Glomerular endothelial cell (primary cell): ENCODE results near the gene MAN2A1. TPM values are rescaled to one million over a fixed set of nuclear protein-coding genes. Genes with fewer than 3 reads are reported as not detected.

Source experiments
- DNase-seq: peaks from one replicate; pipeline ENCODE4 v3.0.0-alpha.2; 2011; ENCODE audit warnings: low read depth, low spot score; ENCODE audit errors: extremely low read depth
- total RNA-seq: library from RNA; depleted of rRNA; stranded (reverse); fragments of >200 nt; gene quantifications from 2 replicates; pipeline ENCODE4 v1.2.3, GENCODE V29; 2015

MAN2A1 gene
- total RNA-seq, 1 donor from 2014 or later: 78.0 TPM

GRCh38 chr5:109899163-109899535 is 209.4 kb downstream of the MAN2A1 start:
- DNase-seq: no peak

DNA sequence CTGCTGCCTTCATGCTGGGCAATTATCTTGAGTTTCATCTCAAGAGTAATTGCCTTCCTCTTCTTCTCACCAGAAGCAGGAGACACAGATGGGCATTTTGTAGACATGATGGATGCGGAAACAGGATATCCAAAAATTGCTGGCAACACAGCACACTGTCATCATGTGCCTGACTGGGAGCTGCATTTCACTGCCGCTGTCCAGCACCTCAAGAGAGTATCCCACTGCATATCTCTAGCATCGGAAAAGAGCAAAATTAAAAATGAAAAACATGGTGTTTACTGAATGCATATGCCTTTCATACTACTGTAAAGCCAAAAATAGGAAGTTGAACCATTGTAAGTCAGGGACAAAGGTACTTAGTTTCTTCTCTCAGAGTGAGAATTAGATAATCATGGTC is 210.7 kb downstream of the MAN2A1 start:
- DNase-seq: no peak

GRCh38 chr5:109900911-109901627 is 211.3 kb downstream of the MAN2A1 start:
- no peak for DNase-seq

GRCh38 chr5:109901628-109901981 is 211.9 kb downstream of the MAN2A1 start:
- no peak for DNase-seq

GRCh38 chr5:109903061-109903460 is 213.3 kb downstream of the MAN2A1 start:
- DNase-seq: no peak

GRCh38 chr5:109905906-109906305 is 216.2 kb downstream of the MAN2A1 start:
- no peak for DNase-seq

DNA sequence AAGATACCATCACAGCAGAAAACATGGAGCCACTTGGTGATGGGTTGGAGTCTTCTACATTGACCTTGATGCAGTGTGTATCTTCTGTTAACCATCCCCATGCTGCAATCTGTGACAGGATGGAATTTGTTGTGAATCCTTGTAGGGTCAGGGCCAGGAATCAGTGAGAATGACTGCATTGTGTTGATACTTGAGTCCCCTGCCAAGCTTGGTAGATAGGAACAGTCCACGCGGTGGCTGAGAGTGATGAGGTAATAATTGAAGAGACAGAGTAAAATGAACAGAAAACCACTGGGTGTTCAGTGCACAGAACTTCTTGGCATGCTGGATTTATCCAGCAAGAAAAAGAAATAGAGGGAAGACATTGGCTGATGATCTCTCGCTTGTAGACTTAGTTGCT is 217.5 kb downstream of the MAN2A1 start:
- DNase-seq: no peak

GRCh38 chr5:109907731-109908130 is 218.0 kb downstream of the MAN2A1 start:
- DNase-seq: no peak

DNA sequence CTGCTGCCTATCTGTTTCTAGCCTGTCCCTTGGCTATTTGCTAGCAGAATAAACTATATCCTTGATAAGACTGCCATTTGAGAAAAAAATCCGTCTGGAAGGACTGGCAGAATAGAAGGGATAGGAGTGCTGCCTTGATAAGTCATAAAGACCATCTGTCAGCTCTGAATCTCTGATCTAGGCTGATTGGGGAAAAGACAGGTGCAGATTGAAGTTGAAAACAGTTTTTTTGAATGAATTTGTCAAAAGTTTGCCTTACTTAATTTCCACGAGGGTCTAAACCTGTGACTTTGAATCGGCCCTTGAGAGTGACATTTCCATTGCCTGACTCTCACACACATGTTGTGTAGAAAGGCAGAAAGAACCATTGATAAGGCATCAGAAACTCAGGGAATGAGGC is 218.6 kb downstream of the MAN2A1 start:
- no peak for DNase-seq

DNA sequence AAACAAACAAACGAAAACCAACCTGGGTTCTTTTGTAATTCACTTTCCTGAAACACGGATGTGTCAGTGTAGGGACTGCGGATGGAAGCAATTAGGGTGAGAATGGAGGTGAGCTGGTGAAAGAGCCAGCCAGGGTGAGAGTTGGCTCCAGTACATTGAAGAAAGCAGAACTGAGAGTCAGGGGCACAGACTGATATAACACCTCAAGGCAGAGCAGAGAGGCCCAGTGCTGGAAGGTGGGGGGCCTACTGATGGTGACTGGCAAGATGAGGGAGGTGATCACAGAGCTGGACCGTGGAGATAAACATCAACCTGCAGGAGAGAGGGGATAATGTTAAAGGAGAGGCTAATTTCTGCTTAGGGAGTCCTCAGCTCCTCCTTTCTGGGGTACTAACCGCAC is 221.1 kb downstream of the MAN2A1 start:
- no peak for DNase-seq

DNA sequence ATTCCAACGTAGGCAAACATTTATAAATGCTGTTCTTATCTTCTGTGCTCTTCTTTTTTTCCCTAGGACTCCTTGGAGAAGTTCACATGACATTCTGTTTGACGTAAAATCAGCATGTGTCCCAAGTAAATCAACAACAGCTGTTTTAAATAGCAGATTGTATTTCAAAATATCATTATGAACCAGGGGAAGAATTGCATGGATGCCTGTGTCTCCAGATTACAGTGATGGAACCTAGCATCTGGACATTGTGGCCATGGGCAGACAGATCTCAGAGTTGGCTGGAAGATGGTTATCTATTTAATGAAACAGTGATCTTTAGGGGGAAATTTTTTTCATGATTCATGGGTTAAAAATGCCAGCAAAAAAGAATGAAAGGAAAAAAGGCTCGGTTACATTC is 222.0 kb downstream of the MAN2A1 start:
- no peak for DNase-seq

DNA sequence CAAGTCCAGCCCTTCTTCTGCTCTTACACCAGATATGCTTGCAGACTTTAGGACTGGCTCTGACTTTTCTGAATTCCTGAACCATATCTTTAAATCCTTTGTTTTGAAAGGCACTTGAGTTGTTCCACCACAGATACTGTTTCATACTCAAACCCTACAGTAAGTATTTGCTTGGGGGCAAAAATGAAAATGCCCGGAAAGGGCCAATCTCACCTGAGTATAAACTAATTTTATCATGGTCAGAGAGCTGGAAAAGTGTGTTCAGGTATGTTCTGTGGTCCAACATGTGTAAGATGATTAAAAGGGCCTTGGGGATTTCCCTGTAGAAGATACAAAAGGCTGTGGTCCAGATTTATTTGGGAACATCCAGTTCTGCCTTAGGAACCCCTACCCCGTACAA is 225.2 kb downstream of the MAN2A1 start:
- DNase-seq: no peak

- DNase-seq: no peak
Measured at GRCh38 chr5:109916481-109917153, 226.9 kb downstream of the MAN2A1 start.
